ENCODE results near the gene CENPT. TPM values are rescaled to one million over a fixed set of nuclear protein-coding genes. Genes with fewer than 3 reads are reported as not detected.

Gene CENPT
- total and polyA plus RNA-seq, 9 donors, result 18.4 to 57.4 (median 42.0) TPM

GRCh38 chr16:67879936-67880335 is 32.4 kb upstream of the CENPT start:
- DNase-seq, result no peak
- Histone ChIP-seq H3K4me3 (no peak overlapping the region), H3K4me1 (ENCODE audit: insufficient read depth) (peaks cover 10% of the 10 kb centered on the region), H3K27me3 (no peaks in the 10 kb centered on the region), H3K36me3 (no peaks in the 10 kb centered on the region), H3K9me3 (no peaks in the 10 kb centered on the region), H3K27ac (no peak overlapping the region)
- TF ChIP-seq, protein P1, sequence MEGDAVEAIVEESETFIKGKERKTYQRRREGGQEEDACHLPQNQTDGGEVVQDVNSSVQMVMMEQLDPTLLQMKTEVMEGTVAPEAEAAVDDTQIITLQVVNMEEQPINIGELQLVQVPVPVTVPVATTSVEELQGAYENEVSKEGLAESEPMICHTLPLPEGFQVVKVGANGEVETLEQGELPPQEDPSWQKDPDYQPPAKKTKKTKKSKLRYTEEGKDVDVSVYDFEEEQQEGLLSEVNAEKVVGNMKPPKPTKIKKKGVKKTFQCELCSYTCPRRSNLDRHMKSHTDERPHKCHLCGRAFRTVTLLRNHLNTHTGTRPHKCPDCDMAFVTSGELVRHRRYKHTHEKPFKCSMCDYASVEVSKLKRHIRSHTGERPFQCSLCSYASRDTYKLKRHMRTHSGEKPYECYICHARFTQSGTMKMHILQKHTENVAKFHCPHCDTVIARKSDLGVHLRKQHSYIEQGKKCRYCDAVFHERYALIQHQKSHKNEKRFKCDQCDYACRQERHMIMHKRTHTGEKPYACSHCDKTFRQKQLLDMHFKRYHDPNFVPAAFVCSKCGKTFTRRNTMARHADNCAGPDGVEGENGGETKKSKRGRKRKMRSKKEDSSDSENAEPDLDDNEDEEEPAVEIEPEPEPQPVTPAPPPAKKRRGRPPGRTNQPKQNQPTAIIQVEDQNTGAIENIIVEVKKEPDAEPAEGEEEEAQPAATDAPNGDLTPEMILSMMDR (IDR thresholded peaks at IDR 0.05), result no peak
- TF ChIP-seq EP300 (IDR thresholded peaks at IDR 0.05) (no peak), POLR2A (IDR thresholded peaks at IDR 0.05) (no peak)
- 76 to 93% (median 82%) methylated on average over 3 to 5 of the region's 5 CpGs for WGBS, 3 donors
- intact Hi-C loops (cut with DNase I), result loop anchor here in 3 of 4 donors (5.0 kb wide), 1 partner anchor 47 kb away; no protein-coding TSS in a partner anchor

GRCh38 chr16:67879462-67879861 is 32.0 kb upstream of the CENPT start:
- Histone ChIP-seq H3K27ac (no peak overlapping the region), H3K27me3 (no peaks in the 10 kb centered on the region), H3K4me1 (ENCODE audit: insufficient read depth) (peaks cover 9% of the 10 kb centered on the region), H3K9me3 (no peaks in the 10 kb centered on the region), H3K36me3 (no peaks in the 10 kb centered on the region), H3K4me3 (no peak overlapping the region)
- intact Hi-C loops (cut with DNase I), result no loop called here
- 82 to 92% (median 88%) methylated on average over 12 of the region's 12 CpGs for WGBS, 3 donors
- DNase-seq, result no peak
- TF ChIP-seq, protein P1 (IDR thresholded peaks at IDR 0.05), result no peak
- TF ChIP-seq EP300 (IDR thresholded peaks at IDR 0.05) (no peak), POLR2A (IDR thresholded peaks at IDR 0.05) (no peak)

DNA sequence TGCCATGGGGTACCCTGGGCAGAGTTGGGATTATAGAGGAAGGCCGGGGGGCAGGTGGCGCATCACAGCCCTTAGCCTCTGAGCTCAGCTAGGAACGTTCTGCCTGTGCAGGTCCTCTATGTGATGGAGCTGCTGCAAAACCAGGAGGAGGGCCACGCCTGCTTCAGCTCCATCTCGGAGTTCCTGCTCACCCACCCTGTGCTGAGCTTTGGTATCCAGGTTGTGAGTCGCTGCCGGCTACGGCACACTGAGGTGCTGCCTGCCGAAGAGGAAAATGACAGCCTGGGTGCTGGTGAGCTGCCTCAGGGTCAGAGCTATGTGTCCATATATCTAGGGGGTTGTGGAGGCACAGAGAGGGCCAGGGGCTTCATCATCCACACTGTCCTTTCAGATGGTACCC is 31.4 kb upstream of the CENPT start:
- no peaks in the 10 kb centered on the region for H3K27me3 ChIP-seq
- 89 to 98% (median 90%) methylated on average over 9 of the region's 9 CpGs for WGBS, 3 donors
- TF ChIP-seq, protein P1 (IDR thresholded peaks at IDR 0.05), result no peak
- TF ChIP-seq POLR2A (IDR thresholded peaks at IDR 0.05) (no peak), EP300 (IDR thresholded peaks at IDR 0.05) (no peak)
- no peaks in the 10 kb centered on the region for H3K36me3 ChIP-seq
- no peak for DNase-seq
- no peak overlapping the region for H3K27ac ChIP-seq
- intact Hi-C loops (cut with DNase I), result no loop called here
- H3K9me3 ChIP-seq, result no peaks in the 10 kb centered on the region
- H3K4me3 ChIP-seq, result no peak overlapping the region
- H3K4me1 ChIP-seq (ENCODE audit: insufficient read depth), result peaks cover 4% of the 10 kb centered on the region

DNA sequence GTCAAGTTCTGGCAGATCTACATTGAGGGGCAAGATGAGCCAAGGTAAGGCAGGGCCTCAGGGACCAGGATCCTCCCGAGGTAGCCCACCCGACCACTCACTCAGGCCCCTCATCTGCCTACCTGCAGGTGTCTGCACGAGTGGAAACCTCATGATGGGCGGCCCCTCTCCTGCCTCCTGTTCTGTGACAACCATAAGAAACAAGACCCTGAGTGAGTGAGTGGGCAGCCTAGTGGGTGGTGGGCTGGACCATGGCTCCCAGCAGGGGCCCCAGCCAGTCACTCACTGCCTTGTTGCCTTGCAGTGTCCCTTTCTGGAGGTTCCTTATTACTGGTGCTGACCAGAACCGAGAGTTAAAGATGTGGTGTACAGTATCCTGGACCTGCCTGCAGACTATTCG is 30.7 kb upstream of the CENPT start:
- TF ChIP-seq, protein P1 (IDR thresholded peaks at IDR 0.05), result no peak
- TF ChIP-seq POLR2A (IDR thresholded peaks at IDR 0.05) (no peak), EP300 (IDR thresholded peaks at IDR 0.05) (no peak)
- peaks cover 4% of the 10 kb centered on the region for H3K4me1 ChIP-seq (ENCODE audit: insufficient read depth)
- no peaks in the 10 kb centered on the region for H3K27me3 ChIP-seq
- no peaks in the 10 kb centered on the region for H3K36me3 ChIP-seq
- 79 to 93% (median 90%) methylated on average over 6 of the region's 6 CpGs for WGBS, 3 donors
- H3K4me3 ChIP-seq, result no peak overlapping the region
- no peak overlapping the region for H3K27ac ChIP-seq
- intact Hi-C loops (cut with DNase I), result no loop called here
- no peak for DNase-seq
- no peaks in the 10 kb centered on the region for H3K9me3 ChIP-seq

Data from ovary (tissue), 9 donors.